ENCODE measurements around the gene CABP7.
"Not testable (repeated sequence)": the region's sequence is repeated elsewhere in the genome, so short reads cannot be mapped to it uniquely, and the experiment has no call there.

The CABP7 gene

DNA sequence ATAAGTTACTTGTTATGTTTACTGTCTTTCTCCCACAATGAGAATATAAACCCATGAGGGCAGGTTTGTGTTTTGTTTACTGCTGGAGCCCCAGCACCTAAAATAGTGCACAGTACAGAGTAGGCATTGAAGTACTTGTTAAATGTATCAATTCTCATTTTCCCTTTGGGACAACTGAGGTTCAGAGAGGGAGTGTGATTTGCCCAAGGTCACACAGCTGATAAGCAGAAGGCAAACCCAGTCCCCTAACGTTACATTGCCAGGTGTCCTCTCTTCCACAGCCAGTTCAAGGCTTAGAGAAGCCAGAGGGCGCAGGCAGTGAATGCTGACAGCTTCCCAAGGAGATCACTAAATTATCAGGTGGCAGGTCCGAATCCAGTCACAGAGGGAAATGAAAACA is 30.2 kb downstream of the CABP7 start:
- no peak for DNase-seq

DNA sequence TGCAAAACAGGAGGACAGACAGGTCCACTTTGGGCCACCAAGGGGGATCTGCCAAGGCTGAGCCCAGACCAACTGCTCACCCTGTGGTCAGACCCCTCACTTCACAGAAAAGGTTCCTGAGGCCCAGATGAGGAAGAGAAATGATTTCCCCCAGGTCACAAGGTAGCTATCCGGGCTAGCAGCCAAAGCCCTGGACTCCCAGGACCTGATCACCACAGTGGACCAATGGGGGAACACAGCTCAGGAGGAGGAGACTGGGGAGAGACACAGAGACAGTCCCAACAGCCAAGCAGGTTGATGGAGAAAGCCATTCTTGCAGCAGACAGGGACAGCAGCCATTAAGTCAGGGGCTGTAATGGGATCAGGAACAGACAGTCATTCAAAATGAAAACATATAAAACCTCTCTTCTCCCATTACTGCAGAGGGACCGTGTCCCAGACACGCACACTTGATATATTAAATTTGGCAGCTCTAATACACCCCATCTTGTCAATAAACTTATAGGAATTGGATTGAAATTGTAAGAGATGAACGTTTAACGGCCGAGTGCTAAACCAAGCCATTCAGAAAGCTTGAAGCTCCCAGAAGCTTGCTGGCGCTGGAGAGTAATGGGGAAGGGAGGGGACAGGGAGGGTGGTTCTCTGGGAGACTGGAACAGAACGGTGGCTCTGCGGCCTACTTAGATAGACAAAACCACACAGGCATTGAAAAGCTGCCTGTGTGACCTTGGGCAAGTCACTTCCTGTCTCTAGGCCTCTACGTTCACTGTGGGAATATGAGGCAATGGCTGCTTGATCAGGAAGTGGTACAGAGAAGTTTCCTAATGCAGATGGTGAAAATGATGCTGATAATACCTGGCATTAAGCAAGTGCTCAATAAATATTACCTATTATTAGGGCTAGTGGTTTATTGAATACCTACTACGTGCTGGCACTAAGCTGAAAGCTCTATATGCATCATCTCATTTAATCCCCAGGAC is 31.0 kb downstream of the CABP7 start:
- DNase-seq: no peak

- DNase-seq: no peak
Measured at GRCh38 chr22:29751669-29752068, 31.9 kb downstream of the CABP7 start.

DNA sequence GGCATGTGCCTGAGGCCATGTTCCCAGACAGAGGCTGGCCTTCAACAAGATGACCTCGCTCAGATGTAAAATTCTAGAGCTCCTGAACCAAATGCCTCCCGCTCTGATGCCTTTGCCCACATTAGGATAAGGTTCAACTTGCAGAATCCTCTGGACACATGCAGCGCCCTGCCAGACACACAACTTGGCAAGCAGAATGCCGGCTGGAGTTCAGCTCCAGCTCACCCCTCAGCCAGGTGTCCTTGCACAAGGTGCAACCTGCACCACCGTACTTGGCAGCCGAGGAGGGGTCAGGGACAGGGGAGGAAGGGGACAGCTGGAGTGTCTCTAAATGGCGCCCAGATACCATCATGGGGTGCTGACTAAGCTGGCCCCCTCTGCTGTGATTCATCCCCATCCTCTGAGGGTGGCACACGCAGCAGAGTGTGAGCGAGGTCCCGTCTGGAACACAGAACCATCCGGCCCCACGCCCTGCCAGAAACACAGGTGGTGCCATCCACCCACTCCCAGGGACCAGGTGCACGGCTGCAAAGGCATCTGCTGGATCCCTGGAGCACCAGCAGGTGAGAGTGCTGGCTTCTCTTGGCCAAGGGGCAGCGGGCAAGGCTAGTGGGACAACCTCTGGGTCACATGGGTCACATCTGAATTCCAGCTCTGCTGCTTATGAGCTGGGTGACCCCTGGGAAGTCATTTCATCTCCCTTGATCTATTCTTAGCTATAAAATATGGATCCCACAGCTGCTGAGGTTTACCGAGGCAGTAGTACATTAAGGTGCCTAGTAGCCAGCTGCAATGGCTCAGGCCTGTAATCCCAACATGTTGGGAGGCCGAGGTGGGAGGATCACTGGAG is 34.2 kb downstream of the CABP7 start:
- no peak for DNase-seq

GRCh38 chr22:29754658-29755395 is 35.0 kb downstream of the CABP7 start:
- not testable (repeated sequence) for DNase-seq

DNA sequence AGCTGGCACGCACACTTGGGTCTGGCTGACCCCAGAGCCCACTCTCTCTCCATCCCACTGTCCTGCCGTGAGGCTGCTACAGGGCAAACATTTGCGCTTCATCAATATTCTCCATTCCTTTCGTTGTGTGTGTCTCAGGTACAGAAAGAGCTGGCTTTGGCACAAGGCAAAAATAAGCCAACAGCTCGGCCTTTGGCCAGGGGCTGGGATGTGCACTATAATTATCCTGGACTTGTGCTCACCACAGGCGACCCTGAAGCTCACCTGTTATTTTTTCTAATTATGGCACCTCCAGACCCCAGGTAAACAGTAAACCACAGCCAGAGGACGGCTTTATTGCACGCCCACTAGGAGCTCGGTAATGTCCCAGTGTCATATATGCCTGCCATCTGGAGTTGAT is 36.1 kb downstream of the CABP7 start:
- DNase-seq: no peak

GRCh38 chr22:29756341-29756740 is 36.5 kb downstream of the CABP7 start:
- DNase-seq: no peak

DNA sequence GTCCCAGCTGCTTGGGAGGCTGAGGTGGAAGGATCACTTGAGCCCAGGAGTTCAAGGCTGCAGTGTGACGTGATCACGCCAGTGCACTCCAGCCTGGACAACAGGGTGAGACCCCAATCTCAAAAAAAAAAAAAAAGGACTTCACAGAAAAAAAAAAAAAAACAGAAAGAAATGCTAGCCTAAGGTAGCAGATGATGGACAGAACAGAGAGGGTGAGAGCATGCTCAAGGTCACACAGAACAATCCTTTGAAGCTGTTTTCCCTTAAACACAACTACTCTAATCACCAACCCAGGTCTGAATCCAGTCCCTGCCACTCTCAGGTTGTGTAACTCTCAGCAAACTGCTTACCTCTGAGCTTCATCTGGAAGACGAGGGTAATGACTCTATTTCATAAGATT is 37.3 kb downstream of the CABP7 start:
- DNase-seq: no peak

GRCh38 chr22:29758068-29758622 is 38.3 kb downstream of the CABP7 start:
- DNase-seq: no peak

DNA sequence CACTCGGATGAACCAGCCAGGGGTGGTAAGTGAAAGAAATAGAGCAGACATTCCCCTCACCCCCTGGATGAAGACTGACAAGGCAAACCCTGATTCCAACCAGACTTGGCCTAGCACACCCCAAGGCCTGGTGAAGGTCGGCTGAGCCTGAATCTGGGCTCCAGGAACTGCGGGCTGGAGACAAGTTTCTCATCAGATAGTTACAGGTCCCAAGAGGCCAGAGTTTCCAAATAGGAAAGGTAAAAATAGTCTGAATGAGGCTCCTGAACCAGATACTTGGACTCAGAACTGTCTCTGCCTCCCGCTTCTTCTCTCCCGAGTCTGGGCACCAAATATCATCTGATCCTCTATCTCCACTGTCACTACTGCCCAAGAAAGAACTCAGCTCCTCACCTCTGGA is 39.2 kb downstream of the CABP7 start:
- no peak for DNase-seq

GRCh38 chr22:29762263-29762662 is 42.5 kb downstream of the CABP7 start:
- DNase-seq: no peak

DNA sequence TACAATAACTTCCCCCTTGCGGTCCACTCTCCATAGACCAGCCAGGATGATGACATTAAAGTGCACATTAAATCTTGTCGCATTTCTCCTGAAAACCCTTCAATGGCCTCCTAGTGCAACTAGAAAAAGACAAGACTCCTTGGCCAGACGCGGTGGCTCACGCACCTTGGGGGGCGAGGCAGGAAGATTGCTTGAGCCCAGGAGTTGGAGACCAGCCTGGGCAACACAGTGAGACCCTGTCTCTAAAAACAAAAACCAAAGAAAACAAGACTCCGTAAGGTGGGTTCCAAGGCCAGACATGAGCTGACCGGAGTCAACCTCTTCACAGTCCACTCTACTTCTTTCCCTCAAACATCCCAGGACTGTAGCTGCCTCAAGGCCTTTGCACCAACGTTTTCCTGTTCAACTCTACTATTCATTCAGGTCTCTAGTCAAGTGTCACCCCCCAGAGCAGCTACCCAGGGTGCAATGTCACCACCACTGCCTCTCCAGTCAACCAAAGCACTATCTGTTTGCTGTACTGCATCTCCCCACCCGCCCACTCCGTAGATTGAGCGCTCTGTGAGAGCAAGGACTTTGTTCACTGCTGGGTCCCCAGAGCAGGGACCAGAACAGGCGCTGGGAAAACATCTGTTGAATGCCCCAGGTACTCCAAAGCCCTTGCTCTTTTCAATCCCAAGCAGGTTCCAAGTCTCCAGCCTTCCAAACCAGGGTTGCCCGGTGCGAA is 46.3 kb downstream of the CABP7 start:
- DNase-seq: no peak

DNA sequence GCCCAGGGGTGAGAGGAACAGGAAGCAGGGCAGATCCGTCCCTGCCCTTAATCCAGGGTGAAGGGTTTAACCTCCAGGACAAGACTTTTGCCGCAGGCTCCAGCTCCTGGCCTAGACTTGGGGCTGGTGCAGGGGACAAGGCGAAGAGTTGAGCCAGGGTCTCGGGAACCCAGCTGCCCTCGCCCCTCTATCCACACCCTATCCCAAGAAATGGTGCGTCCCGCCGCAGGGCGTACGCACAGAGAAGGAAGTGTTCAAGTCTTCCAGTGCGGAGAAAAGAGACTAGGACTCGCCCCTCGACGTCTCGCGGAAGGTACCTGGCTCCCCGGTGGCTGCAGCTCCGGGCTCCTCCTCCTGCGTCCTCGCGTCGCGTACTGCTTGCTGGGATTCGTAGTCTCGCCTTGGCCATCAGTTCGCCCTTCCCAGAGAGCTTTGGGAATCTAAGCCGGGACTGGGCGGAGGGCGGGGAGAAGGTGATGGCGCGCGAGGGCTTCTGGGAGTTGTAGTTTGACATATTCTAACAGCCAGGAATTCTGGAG is 46.9 kb downstream of the CABP7 start, which contains the start of gene ZMAT5:
Gene ZMAT5 (minus strand): TSS at position 376 of the 539 bp plus-strand sequence. CDS start 18,463 bp downstream, outside the sequence.
- peak; percentile 71 to 85 (median 80) for DNase-seq

DNA sequence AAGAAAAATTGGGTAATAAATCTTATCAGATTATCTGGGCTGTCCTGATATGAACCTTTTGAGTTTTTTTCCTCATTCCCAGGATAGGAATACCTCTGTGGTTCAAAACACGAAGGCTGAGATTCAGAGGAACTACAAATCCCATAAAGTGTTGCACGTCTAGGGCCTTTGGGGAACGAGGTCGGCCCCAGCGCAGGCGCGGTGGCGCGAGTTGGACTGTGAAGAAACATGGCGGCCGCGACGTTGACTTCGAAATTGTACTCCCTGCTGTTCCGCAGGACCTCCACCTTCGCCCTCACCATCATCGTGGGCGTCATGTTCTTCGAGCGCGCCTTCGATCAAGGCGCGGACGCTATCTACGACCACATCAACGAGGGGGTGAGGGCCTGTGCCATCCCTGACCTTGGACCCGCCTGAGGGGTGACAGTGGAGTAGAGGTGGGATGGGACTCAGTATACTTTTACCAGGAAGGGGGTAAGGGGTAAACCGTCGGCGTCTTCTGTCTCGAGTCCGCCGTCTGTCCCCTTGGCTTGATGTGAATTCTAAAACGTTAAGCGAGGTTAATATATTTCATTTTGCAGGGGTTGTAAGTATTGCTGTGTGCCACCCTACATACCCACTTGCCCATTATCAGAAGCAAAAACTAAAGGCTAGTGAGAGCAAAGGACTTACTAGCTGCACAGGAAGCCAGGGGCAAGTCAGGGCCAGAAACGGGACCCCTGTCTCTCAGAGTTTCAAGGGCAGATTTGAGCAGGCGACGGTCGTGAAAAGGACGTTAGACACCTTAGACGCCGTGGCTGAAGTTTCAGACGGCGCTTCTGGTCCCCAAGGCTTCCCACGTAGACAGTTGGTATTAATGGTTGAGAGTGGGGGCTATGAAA is 47.6 kb downstream of the CABP7 start, which contains the start of gene UQCR10:
Gene UQCR10 (plus strand): TSS at position 199 of the 881 bp plus-strand sequence. CDS start 30 bp downstream, at position 229.
- peak; percentile 81 to 93 (median 86) for DNase-seq

GRCh38 chr22:29768052-29768693 is 48.4 kb downstream of the CABP7 start:
- DNase-seq: no peak

GRCh38 chr22:29769723-29770321 is 50.0 kb downstream of the CABP7 start:
- no peak for DNase-seq

DNA sequence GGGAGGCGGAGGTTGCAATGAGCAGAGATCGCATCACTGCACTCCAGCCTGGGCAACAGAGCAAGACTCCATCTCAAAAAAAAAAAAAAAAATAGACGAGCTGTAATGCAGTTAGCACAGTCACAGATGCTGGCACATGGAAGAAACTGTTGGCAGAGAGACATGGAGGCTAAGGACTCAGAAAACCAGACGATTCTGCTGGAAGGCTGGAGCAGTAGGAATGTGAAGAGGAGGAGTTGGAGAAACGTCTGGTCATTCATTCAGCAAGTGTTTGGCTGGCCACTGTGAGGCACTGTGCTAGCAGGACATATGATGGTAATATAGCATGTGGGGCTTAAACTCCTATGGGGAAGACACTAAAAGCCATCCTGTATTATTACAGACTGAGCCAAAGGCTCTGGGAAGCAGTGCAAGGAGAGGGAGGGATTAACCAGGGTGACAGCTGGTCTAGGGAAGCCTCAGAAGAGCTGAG is 52.4 kb downstream of the CABP7 start:
- DNase-seq: no peak

GRCh38 chr22:29773233-29773632 is 53.4 kb downstream of the CABP7 start:
- DNase-seq: no peak

GRCh38 chr22:29780220-29780619 is 60.4 kb downstream of the CABP7 start:
- no peak for DNase-seq
